GM19372 (cell line): ENCODE results near the gene ARL4C.
"Not testable (repeated sequence)": the region's sequence is repeated elsewhere in the genome, so short reads cannot be mapped to it uniquely, and the experiment has no call there.

Source experiments
- ATAC-seq: cut with Tn5 transposase; IDR thresholded peaks from one replicate; pipeline ENCODE4 v1.9.1; 2021; ENCODE audit warnings: mild to moderate bottlenecking, low read depth, moderate library complexity; ENCODE audit not compliant: unreplicated experiment

ARL4C gene

GRCh38 chr2:234478121-234478858, 18.6 kb downstream of the ARL4C start:
- ATAC-seq, result no peak

GRCh38 chr2:234476766-234477165, 20.1 kb downstream of the ARL4C start:
- ATAC-seq, result no peak

GRCh38 chr2:234474654-234475053, 22.2 kb downstream of the ARL4C start:
- ATAC-seq, result no peak

- ATAC-seq, result no peak
These were observed 24.7 kb downstream of the ARL4C start for GRCh38 chr2:234472155-234472554.

- ATAC-seq, result no peak
These were observed 26.9 kb downstream of the ARL4C start for GRCh38 chr2:234469972-234470371.

- ATAC-seq, result no peak
These were observed 27.5 kb downstream of the ARL4C start for GRCh38 chr2:234469251-234469845.

GRCh38 chr2:234468503-234468902, 28.4 kb downstream of the ARL4C start:
- no peak for ATAC-seq

- ATAC-seq, result no peak
These were observed 29.6 kb downstream of the ARL4C start for GRCh38 chr2:234467289-234467688.

- no peak for ATAC-seq
These were observed 32.6 kb downstream of the ARL4C start for GRCh38 chr2:234464291-234464645.

- ATAC-seq, result no peak
These were observed 33.1 kb downstream of the ARL4C start for GRCh38 chr2:234463626-234464290.

GRCh38 chr2:234462218-234462992, 34.5 kb downstream of the ARL4C start:
- no peak for ATAC-seq

GRCh38 chr2:234459401-234460009, 37.4 kb downstream of the ARL4C start:
- ATAC-seq, result no peak

GRCh38 chr2:234458466-234458865, 38.4 kb downstream of the ARL4C start:
- ATAC-seq, result no peak

GRCh38 chr2:234457421-234457820, 39.5 kb downstream of the ARL4C start:
- ATAC-seq, result no peak

GRCh38 chr2:234455246-234455645, 41.6 kb downstream of the ARL4C start:
- ATAC-seq, result not testable (repeated sequence)

GRCh38 chr2:234454433-234454832, 42.4 kb downstream of the ARL4C start:
- no peak for ATAC-seq

GRCh38 chr2:234453216-234453615, 43.7 kb downstream of the ARL4C start:
- ATAC-seq, result no peak

- no peak for ATAC-seq
These were observed 44.8 kb downstream of the ARL4C start for GRCh38 chr2:234451852-234452625.

GRCh38 chr2:234451242-234451641, 45.6 kb downstream of the ARL4C start:
- ATAC-seq, result no peak
